Cardiac muscle cell (in vitro differentiated cells and primary cell): ENCODE data around the gene UTS2R. TPM values are rescaled to one million over a fixed set of nuclear protein-coding genes. Genes with fewer than 3 reads are reported as not detected.
A peak's percentile ranks its signal among the peaks of the same experiment; 100 is the strongest.

ENCODE experiments used
- DNase-seq, 2 donors: peaks; one replicate each; pipeline versions ENCODE4 v3.0.0 to v3.0.0-alpha.2; 2010 to 2017; ENCODE audit warnings: low read depth in 1 of 2, low spot score in 1 of 2
- H3K27ac ChIP-seq: fragments of 200-600 bp; sonication (generic); 2 replicates; pipeline ENCODE4 v1.5.1; 2016
- H3K27me3 ChIP-seq: fragments of 200-600 bp; sonication (generic); 2 replicates; pipeline ENCODE4 v1.6.0; 2016; ENCODE audit warnings: control low read depth
- H3K36me3 ChIP-seq: fragments of 200-600 bp; sonication (generic); 2 replicates; pipeline ENCODE4 v1.5.1; 2016; ENCODE audit warnings: control low read depth
- H3K4me1 ChIP-seq: fragments of 200-600 bp; sonication (generic); 2 replicates; pipeline ENCODE4 v1.8.1; 2017; ENCODE audit warnings: low read depth, mild to moderate bottlenecking, mixed run types
- H3K4me3 ChIP-seq: fragments of 200-600 bp; sonication (generic); 2 replicates; pipeline ENCODE4 v1.5.1; 2016; ENCODE audit warnings: mild to moderate bottlenecking
- H3K9me3 ChIP-seq: fragments of 200-600 bp; sonication (generic); 2 replicates; pipeline ENCODE4 v1.5.1; 2017; ENCODE audit warnings: low read depth, mild to moderate bottlenecking, control low read depth
- polyA plus RNA-seq: library from polyadenylated mRNA; unstranded; fragments of >200 nt; fragmentation: Nextera tagmentation; extraction: Ambion mirVana; gene quantifications from 2 replicates; pipeline ENCODE4 v1.2.1, GENCODE V29; 2016
- total RNA-seq: library from RNA; depleted of rRNA; stranded (reverse); fragments of >200 nt; gene quantifications from 2 replicates; pipeline ENCODE4 v1.2.3, GENCODE V29; 2016
- TF ChIP-seq, protein P1 (sequence below): IDR thresholded peaks from 2 replicates; pipeline ENCODE4 v1.5.1; 2012; ENCODE audit warnings: low read depth, mild to moderate bottlenecking, low read length

Gene UTS2R
- total and polyA plus RNA-seq, 2 experiments from 2014 or later, result 4.1 to 10.8 TPM

DNA sequence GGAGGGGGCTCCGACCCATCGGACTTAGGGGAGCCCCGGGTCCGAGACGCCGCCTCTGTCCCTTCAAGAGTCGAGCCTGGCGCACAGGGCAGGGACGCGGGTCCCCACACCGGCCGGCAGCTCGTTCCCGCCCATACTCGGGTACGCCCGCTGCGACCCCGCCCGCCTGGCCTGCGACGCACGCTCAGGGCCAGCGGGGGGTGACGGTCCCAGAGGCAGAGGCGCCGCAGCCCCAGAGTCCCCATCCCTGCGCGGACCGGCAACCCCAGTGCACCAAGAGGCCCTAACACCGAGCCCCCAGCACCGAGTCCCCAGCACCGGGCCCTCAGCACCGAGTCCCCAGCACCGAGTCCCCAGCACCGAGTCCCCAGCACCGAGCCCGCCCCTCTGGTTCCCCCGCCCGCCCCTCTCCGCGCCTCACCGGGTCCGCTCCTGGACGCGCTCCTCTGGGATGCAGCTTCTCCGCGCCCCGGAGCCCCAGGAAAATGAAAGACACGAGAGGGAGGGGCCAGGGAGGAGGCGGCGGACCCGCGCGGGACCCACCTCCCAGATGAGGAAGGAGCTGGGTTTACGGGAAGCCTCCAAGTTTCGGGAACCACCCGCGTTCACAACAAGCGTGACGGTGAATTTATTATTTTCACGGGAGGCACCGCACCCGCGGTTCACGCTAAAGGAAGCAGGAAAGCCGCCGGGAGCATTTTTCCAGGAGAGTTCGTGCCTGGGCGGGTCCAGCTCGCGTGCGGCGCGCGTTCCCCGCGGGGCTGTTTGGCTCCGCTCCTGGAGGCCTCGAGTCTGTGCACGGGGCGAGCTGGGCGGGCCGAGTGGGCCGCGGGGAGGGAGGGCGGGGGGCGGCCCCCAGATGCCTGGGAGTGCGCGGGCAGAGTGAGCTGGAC lies 38.0 kb upstream of the UTS2R start, which contains the start of gene SECTM1:
Gene SECTM1, minus strand, starts transcription at position 488 of the 893 bp plus-strand sequence. CDS start 6,526 bp downstream, outside the sequence.
- no peak within 1 kb of the TSS for H3K4me3 ChIP-seq
- H3K36me3 ChIP-seq, result no peaks in the 10 kb centered on the region

DNA sequence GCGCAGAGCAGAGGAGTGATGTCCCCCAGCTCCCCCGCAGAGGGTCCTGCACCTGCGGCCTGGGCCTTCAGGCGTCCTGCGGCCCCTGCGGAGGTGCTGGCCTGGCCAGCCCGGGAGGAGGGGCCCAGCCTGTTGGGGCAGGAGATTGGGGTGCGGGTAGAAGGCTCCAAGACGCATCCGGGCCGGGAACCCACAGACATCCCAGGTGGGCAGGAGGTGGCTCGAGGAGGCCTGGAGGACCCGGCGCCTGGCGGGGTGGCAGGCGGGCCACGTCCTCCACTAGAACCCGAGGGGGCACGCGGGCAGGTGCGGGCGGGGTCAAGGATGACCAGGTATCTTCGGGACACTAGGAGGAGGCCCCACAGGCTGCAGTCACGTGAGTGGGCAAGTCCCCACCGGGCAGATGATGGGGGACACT lies 37.4 kb upstream of the UTS2R start:
- Histone ChIP-seq H3K27me3 (peaks cover 94% of the 10 kb centered on the region), H3K9me3 (no peaks in the 10 kb centered on the region), H3K4me1 (peaks cover 20% of the 10 kb centered on the region), H3K4me3 (no peak overlapping the region), H3K36me3 (no peaks in the 10 kb centered on the region), H3K27ac (no peak overlapping the region)
- TF ChIP-seq, protein P1, sequence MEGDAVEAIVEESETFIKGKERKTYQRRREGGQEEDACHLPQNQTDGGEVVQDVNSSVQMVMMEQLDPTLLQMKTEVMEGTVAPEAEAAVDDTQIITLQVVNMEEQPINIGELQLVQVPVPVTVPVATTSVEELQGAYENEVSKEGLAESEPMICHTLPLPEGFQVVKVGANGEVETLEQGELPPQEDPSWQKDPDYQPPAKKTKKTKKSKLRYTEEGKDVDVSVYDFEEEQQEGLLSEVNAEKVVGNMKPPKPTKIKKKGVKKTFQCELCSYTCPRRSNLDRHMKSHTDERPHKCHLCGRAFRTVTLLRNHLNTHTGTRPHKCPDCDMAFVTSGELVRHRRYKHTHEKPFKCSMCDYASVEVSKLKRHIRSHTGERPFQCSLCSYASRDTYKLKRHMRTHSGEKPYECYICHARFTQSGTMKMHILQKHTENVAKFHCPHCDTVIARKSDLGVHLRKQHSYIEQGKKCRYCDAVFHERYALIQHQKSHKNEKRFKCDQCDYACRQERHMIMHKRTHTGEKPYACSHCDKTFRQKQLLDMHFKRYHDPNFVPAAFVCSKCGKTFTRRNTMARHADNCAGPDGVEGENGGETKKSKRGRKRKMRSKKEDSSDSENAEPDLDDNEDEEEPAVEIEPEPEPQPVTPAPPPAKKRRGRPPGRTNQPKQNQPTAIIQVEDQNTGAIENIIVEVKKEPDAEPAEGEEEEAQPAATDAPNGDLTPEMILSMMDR, result no peak
- no peak for DNase-seq

More for the DNA sequence above, 38.0 kb upstream of the UTS2R start, which contains the start of gene SECTM1:
- H3K27me3 ChIP-seq, result peaks cover 91% of the 10 kb centered on the region
- H3K4me1 ChIP-seq, result peaks cover 24% of the 10 kb centered on the region
- DNase-seq, result peak in 1 of 2 donors; percentile 40
- TF ChIP-seq, protein P1, result no peak
- no peaks in the 10 kb centered on the region for H3K9me3 ChIP-seq
- no peak within 1 kb of the TSS for H3K27ac ChIP-seq

- Histone ChIP-seq H3K36me3 (no peaks in the 10 kb centered on the region), H3K4me3 (no peak overlapping the region), H3K27ac (no peak overlapping the region), H3K27me3 (peaks cover 94% of the 10 kb centered on the region), H3K9me3 (no peaks in the 10 kb centered on the region), H3K4me1 (peaks cover 20% of the 10 kb centered on the region)
- peak in 1 of 2 donors; percentile 27 for DNase-seq
- TF ChIP-seq, protein P1, result no peak
Observed at GRCh38 chr17:82334622-82335394, 36.8 kb upstream of the UTS2R start.

DNA sequence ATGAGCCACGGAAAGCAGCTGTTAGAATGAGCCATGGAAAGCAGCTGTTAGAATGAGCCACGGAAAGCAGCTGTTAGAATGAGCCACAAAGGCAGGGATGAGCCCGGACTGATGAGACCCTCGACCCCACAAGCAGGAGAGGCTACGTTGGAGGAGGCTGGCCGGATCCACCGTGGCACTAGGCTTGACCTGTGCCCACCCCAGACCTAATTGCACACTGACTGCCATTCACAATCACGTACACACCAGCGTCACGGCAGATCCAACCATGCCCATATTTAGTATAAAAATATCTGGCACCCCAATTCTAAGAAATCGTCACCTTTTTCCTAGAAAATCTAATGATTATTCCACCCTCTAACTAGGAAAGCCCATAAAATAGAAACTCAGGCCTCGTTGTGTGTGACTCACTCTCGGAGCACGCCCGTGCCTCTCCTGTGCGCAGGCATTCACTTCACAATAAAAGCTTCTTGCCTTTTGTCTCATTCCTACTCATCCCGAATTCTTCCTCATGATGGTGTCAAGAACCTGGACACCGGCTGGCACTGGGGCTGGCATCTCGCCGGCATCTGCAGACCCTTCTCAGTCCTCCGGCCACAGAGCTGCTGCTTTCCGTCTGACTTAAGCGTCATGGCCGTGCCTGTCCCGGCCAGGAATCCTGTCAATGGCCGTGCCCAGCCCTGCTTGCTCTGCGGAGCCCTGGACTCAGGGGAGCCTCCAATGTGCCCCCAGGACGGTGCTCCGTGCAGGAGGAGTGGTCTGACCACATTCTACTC lies 32.5 kb upstream of the UTS2R start:
- no peak overlapping the region for H3K4me3 ChIP-seq
- peak in 1 of 2 donors; percentile 70 for DNase-seq
- no peak overlapping the region for H3K27ac ChIP-seq
- peaks cover 51% of the 10 kb centered on the region for H3K27me3 ChIP-seq
- H3K4me1 ChIP-seq, result peaks cover 3% of the 10 kb centered on the region
- TF ChIP-seq, protein P1, result no peak
- no peaks in the 10 kb centered on the region for H3K36me3 ChIP-seq
- H3K9me3 ChIP-seq, result no peaks in the 10 kb centered on the region
